Thyroid gland (tissue), 4 donors: ENCODE measurements around the gene MT1F. TPM values are rescaled to one million over a fixed set of nuclear protein-coding genes. Genes with fewer than 3 reads are reported as not detected.
"Not testable (repeated sequence)": the region's sequence is repeated elsewhere in the genome, so short reads cannot be mapped to it uniquely, and the experiment has no call there.

Experiments
- DNase-seq, 2 donors: peaks; one replicate each; pipeline ENCODE4 v3.0.0-alpha.2; 2019
- H3K27ac ChIP-seq, 3 donors: fragments of 200-600 bp; sonication (generic); 1 replicate in 2 of 3; 2 replicates in 1 of 3; pipeline ENCODE4 v1.5.1; 2016 to 2019; ENCODE audit warnings: mild to moderate bottlenecking in 1 of 3, moderate library complexity in 1 of 3
- H3K27me3 ChIP-seq: fragments of 200-600 bp; sonication (generic); one replicate; pipeline ENCODE4 v1.5.1; 2019
- H3K36me3 ChIP-seq, 2 donors: fragments of 200-600 bp; sonication (generic); one replicate each; pipeline ENCODE4 v1.5.1; 2016 to 2019
- H3K4me1 ChIP-seq, 2 donors: fragments of 200-600 bp; sonication (generic); one replicate each; pipeline ENCODE4 v1.5.1; 2017 to 2019
- H3K4me3 ChIP-seq, 3 donors: fragments of 200-600 bp; sonication (generic); replicated peaks in 1 of 3; 1 replicate in 2 of 3; 2 replicates in 1 of 3; pipeline ENCODE4 v1.5.1; 2016; ENCODE audit warnings: mild to moderate bottlenecking in 1 of 3
- H3K9me3 ChIP-seq: fragments of 200-600 bp; sonication (generic); one replicate; pipeline ENCODE4 v1.5.1; 2017
- POLR2A ChIP-seq, 2 donors: fragments of 450-650 bp; IDR thresholded peaks; one replicate each; pipeline ENCODE4 v1.6.1; 2017; ENCODE audit warnings: antibody characterized with exemption in 2 of 2, mild to moderate bottlenecking in 2 of 2, moderate library complexity in 1 of 2
- WGBS, 2 donors: methylation state at CpG; one replicate each; pipeline ENCODE4 v1.1.5; 2017; 5-methylcytosine and 5-hydroxymethylcytosine counted together
- intact Hi-C: fragments of 100-400 bp; cut with DNase I; formaldehyde crosslinking; loops from one replicate; pipeline ENCODE4 v1.15.1; 2023
- total RNA-seq, 4 donors: library from RNA; depleted of rRNA; stranded (reverse); fragments of >200 nt; gene quantifications; one replicate each; pipeline ENCODE4 v1.2.3, GENCODE V29; 2016
- TF ChIP-seq, protein P1 (sequence below), 6 experiments: fragments of 200-600 bp in 3 of 6; fragments of 450-650 bp in 3 of 6; sonication (generic) in 3 of 6; IDR thresholded peaks; one replicate each; pipeline ENCODE4 v1.5.1; 2016 to 2019; ENCODE audit warnings: antibody characterized with exemption in 6 of 6, mild to moderate bottlenecking in 2 of 6, inconsistent platforms in 1 of 6, moderate library complexity in 1 of 6

MT1F gene
- total RNA-seq, 4 donors from 2014 or later: 25.8 to 220 (median 45.1) TPM

DNA sequence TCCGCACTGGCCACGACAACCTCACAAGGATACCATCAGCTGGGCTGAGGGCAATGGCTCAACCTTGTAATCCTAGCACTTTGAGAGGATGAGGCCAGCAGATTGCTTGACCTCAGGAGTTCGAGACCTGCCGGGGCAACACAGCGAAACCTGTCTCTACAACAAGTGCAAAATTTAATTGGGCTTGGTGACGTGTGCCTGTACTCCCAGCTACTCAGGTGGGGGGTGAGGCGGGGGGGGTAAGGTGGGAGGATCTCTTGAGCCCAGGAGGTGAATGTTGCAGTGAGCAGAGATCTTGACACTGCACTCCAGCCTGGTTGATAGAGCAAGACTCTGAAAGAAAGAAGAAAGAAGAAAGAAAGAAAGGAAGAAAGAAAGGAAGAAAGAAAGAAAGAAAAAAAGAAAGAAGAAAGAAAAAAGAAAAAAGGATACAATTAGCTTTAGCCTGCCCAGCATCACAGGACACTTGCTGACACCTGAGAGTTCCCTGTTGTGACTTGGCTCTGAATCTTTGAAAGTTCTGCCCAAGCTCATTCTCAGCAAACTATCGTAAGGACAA is 37.3 kb upstream of the MT1F start:
- H3K4me3 ChIP-seq: no peak overlapping the region
- peaks cover 11 to 20% of the 10 kb centered on the region in 2 donors for H3K4me1 ChIP-seq
- WGBS, 2 donors: 82 to 88% methylated on average over 7 to 8 of the region's 8 CpGs
- intact Hi-C loops: no loop called here
- no peak overlapping the region for H3K27ac ChIP-seq
- no peaks in the 10 kb centered on the region for H3K9me3 ChIP-seq
- H3K36me3 ChIP-seq: no peaks in the 10 kb centered on the region
- no peak for TF ChIP-seq POLR2A (IDR thresholded peaks at IDR 0.05)
- TF ChIP-seq, protein P1, sequence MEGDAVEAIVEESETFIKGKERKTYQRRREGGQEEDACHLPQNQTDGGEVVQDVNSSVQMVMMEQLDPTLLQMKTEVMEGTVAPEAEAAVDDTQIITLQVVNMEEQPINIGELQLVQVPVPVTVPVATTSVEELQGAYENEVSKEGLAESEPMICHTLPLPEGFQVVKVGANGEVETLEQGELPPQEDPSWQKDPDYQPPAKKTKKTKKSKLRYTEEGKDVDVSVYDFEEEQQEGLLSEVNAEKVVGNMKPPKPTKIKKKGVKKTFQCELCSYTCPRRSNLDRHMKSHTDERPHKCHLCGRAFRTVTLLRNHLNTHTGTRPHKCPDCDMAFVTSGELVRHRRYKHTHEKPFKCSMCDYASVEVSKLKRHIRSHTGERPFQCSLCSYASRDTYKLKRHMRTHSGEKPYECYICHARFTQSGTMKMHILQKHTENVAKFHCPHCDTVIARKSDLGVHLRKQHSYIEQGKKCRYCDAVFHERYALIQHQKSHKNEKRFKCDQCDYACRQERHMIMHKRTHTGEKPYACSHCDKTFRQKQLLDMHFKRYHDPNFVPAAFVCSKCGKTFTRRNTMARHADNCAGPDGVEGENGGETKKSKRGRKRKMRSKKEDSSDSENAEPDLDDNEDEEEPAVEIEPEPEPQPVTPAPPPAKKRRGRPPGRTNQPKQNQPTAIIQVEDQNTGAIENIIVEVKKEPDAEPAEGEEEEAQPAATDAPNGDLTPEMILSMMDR (IDR thresholded peaks at IDR 0.05): no peak
- H3K27me3 ChIP-seq: no peaks in the 10 kb centered on the region
- DNase-seq: no peak

DNA sequence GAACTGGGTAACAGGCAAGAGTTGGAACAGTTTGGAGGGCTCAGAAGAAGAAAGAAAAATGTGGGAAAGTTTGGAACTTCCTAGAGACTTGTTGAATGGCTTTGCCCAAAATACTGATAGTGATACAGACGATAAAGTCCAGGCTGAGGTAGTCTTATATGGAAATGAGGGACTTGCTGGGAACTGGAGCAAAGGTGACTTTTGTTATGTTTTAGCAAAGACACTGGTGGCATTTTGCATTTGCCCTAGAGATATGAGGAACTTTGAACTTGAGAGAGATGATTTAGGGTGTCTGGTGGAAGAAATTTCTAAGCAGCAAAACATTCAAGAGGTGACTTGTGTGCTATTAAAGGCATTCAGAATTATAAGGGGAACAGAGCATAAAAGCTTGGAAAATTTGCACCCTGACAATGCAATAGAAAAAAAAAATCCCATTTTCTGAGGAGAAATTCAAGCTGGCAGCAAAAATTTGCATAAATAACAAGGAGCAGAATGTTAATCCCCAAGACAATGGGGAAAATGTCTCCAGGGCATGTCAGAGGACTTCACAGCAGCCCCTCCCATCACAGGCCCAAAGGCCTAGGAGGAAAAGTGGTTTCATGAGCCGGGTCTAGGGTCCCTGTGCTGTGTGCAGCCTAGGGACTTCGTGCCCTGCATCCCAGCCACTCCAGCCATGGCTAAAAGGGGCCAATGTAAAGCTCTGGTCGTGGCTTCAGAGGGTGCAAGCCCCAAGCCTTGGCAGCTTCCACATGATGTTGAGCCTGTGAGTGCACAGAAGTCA is 35.9 kb upstream of the MT1F start:
- H3K27ac ChIP-seq, DNase-seq, H3K4me3 ChIP-seq, H3K27me3 ChIP-seq, H3K9me3 ChIP-seq, intact Hi-C loops, H3K36me3 ChIP-seq: not testable (repeated sequence)
- H3K4me1 ChIP-seq: peaks cover 11 to 16% of the 10 kb centered on the region in 2 donors
- 76 to 77% methylated on average over 3 to 4 of the region's 4 CpGs for WGBS, 2 donors

DNA sequence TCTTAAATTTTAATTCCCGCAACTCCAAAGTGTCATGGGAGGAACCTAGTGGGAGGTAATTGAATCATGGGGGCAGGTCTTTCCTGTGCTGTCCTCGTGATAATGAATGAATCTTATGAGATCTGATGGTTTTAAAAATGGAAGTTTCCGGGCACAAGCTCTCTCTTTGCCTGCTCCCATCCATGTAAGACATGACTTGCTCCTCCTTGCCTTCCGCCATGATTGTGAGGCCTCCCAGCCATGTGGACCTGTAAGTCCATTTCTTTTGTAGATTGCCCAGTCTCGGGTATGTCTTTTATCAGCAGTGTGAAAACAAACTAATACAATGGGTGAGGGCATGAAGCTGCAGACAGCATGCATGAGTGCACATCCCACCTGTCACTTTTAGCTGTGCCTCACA is 34.6 kb upstream of the MT1F start:
- not testable (repeated sequence) for DNase-seq
- 96% methylated on average over 5 of the region's 5 CpGs for WGBS, 2 donors

DNA sequence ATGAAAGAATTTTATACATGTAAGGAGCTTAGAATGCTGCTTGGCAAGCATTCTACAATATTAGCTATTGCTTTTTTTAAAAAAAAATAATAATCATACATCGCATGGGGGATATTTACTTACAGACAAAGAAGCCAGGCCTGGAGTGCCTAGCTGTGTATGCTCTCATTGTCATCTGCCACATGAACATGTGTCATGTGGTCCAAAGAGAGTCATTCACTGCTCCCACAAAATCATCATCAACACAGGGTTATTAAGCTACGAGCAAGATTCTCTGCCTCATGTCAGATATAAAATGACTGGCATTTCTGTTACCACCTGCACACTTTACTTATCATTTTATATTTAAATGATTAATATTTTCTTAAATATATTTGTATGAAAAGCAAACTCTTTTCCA is 34.1 kb upstream of the MT1F start:
- Histone ChIP-seq H3K36me3 (no peaks in the 10 kb centered on the region), H3K4me3 (no peak overlapping the region), H3K27me3 (no peaks in the 10 kb centered on the region), H3K27ac (no peak overlapping the region), H3K9me3 (no peaks in the 10 kb centered on the region), H3K4me1 (peaks cover 0 to 3% of the 10 kb centered on the region in 2 donors)
- DNase-seq: no peak
- TF ChIP-seq POLR2A (IDR thresholded peaks at IDR 0.05): no peak
- intact Hi-C loops: no loop called here
- WGBS, 2 donors: 99% methylated on average over 2 of the region's 2 CpGs

More for the DNA sequence above, 34.6 kb upstream of the MT1F start:
- H3K4me3 ChIP-seq, H3K4me1 ChIP-seq, H3K27me3 ChIP-seq, H3K9me3 ChIP-seq, intact Hi-C loops, H3K36me3 ChIP-seq, H3K27ac ChIP-seq: not testable (repeated sequence)

DNA sequence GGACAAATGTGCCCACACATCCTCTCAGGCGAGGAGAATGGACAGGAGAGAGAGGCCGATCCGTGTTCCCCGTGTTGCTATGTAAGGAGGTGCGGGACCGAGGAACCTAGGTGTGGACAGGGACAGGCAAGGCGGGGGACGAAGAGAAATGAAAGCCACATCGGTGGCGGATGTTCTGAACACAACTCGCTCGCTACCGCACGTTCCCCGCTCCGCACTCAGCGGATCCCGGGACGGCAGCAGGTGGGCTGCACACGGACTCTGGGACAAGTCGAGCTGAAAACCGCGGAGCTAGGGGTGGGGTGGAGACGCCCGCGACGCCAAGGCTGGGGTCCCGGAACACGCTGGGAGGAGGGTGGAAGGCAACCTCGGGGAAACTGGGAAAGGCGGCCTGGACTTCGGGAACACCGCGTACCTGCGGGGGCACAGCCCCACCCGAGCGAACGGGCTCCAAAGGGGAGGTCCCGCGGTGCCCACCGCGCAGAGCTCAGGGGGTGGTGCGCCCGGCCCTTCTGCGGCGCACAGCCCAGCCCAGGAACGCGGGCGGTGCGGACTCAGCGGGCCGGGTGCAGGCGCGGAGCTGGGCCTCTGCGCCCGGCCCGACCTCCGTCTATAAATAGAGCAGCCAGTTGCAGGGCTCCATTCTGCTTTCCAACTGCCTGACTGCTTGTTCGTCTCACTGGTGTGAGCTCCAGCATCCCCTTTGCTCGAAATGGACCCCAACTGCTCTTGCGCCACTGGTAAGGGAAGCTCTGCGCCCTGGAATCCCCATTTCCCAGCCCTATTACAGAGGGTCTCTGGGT is 32.4 kb upstream of the MT1F start, which contains the start of gene MT1E:
Gene MT1E (plus strand): TSS at position 642 of the 803 bp plus-strand sequence. CDS start 71 bp downstream, at position 713.
- no peaks in the 10 kb centered on the region for H3K9me3 ChIP-seq
- intact Hi-C loops: no loop called here
- TF ChIP-seq, protein P1 (IDR thresholded peaks at IDR 0.05): peak in 2 of 6 experiments; percentile 1 to 16
- TF ChIP-seq POLR2A (IDR thresholded peaks at IDR 0.05): peak; percentile 93 to 98
- peak within 1 kb of the TSS; percentile 59 to 80 (median 70) for H3K4me3 ChIP-seq
- H3K27me3 ChIP-seq: no peaks in the 10 kb centered on the region
- no peaks in the 10 kb centered on the region for H3K36me3 ChIP-seq
- H3K27ac ChIP-seq: peak within 1 kb of the TSS; percentile 86 to 95 (median 93)
- DNase-seq: peak; percentile 86 to 88
- 2 to 4% methylated on average over 29 to 41 of the region's 62 CpGs for WGBS, 2 donors
- peaks cover 0 to 7% of the 10 kb centered on the region in 2 donors for H3K4me1 ChIP-seq

DNA sequence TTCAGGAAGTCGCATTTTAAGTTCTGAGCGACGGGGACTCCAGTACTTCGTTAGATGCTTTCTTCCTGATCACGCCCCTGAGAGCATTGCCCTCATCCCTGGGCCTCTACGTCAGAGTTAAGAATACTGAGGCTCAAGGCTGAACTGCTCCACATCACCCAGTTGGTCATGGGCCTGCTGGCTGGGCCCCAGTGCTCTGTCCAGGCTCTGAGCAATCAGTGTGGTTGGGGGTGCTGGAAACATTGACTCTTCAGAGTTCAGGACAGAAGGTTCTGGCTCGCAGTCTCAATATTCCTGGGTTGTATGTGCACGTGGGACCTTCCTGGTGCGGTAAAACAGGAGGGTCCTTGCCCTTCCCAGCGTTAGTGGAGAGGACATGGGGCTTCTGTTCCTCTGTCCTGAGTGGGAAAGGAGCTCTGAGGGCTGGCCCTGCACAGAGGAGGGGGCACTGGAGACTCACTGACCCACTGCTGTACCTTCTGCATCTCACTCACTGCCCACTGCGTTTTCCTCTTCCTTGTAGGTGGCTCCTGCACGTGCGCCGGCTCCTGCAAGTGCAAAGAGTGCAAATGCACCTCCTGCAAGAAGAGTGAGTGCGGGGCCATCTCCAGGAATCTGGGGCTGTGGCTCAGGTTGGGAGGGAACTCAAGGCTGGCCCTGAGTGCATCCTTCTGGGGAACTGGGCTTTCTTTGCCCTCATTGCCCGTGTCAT is 31.7 kb upstream of the MT1F start:
- Histone ChIP-seq H3K4me1 (peaks cover 0 to 7% of the 10 kb centered on the region in 2 donors), H3K27ac (peak overlapping the region; percentile 86 to 95 (median 93)), H3K36me3 (no peaks in the 10 kb centered on the region), H3K4me3 (peak overlapping the region; percentile 59 to 80 (median 70)), H3K9me3 (no peaks in the 10 kb centered on the region), H3K27me3 (no peaks in the 10 kb centered on the region)
- TF ChIP-seq POLR2A (IDR thresholded peaks at IDR 0.05): no peak
- TF ChIP-seq, protein P1 (IDR thresholded peaks at IDR 0.05): no peak
- intact Hi-C loops: no loop called here
- 34 to 41% methylated on average over 12 to 16 of the region's 16 CpGs for WGBS, 2 donors
- peak; percentile 54 to 59 for DNase-seq
